Measurements from ENCODE around the gene ICE2. TPM values are rescaled to one million over a fixed set of nuclear protein-coding genes. Genes with fewer than 3 reads are reported as not detected.
A peak's percentile ranks its signal among the peaks of the same experiment; 100 is the strongest.

The ICE2 gene
- total RNA-seq, 1 donor from 2014 or later = 69.7 TPM

GRCh38 chr15:60509470-60509869 is 30.5 kb upstream of the ICE2 start:
- H3K9me3 Mint-ChIP-seq = no peaks in the 10 kb centered on the region
- no peaks in the 10 kb centered on the region for H3K27me3 Mint-ChIP-seq (ENCODE audit: low read depth)
- H3K27ac Mint-ChIP-seq (ENCODE audit: unreplicated experiment) = no peak overlapping the region
- H3K36me3 Mint-ChIP-seq (ENCODE audit: low read depth) = no peaks in the 10 kb centered on the region
- no peak overlapping the region for H3K4me3 Mint-ChIP-seq
- DNase-seq (ENCODE audit: low read depth, low spot score) = no peak
- peaks cover 12% of the 10 kb centered on the region for H3K4me1 Mint-ChIP-seq
- TF ChIP-seq, protein P1, sequence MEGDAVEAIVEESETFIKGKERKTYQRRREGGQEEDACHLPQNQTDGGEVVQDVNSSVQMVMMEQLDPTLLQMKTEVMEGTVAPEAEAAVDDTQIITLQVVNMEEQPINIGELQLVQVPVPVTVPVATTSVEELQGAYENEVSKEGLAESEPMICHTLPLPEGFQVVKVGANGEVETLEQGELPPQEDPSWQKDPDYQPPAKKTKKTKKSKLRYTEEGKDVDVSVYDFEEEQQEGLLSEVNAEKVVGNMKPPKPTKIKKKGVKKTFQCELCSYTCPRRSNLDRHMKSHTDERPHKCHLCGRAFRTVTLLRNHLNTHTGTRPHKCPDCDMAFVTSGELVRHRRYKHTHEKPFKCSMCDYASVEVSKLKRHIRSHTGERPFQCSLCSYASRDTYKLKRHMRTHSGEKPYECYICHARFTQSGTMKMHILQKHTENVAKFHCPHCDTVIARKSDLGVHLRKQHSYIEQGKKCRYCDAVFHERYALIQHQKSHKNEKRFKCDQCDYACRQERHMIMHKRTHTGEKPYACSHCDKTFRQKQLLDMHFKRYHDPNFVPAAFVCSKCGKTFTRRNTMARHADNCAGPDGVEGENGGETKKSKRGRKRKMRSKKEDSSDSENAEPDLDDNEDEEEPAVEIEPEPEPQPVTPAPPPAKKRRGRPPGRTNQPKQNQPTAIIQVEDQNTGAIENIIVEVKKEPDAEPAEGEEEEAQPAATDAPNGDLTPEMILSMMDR (conservative IDR thresholded peaks at IDR 0.05) = no peak

DNA sequence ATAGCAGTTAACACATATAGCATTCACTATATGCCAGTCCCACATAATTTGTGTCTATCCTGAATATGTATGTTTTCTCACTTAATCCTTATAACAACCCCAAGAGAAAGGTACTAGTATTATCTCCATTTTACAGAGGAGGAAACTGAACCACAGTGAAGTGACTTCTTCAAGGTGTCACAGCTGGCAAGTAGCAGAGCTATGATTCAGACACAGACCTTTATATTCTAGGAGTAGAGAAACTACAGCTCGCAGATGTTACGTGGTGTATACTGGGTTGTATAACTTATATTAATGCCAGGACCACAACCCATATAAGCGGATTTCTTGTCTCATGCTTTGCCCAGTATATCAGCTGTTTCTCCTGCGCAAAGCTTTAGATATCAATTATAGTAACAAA is 29.5 kb upstream of the ICE2 start:
- Mint-ChIP-seq H3K27ac (ENCODE audit: unreplicated experiment) (no peak overlapping the region), H3K4me1 (peaks cover 12% of the 10 kb centered on the region), H3K9me3 (no peaks in the 10 kb centered on the region), H3K36me3 (ENCODE audit: low read depth) (no peaks in the 10 kb centered on the region), H3K4me3 (no peak overlapping the region), H3K27me3 (ENCODE audit: low read depth) (no peaks in the 10 kb centered on the region)
- no peak for DNase-seq (ENCODE audit: low read depth, low spot score)
- TF ChIP-seq, protein P1 (conservative IDR thresholded peaks at IDR 0.05) = no peak

- H3K9me3 Mint-ChIP-seq = no peaks in the 10 kb centered on the region
Observed at GRCh38 chr15:60507596-60508424, 28.9 kb upstream of the ICE2 start.

GRCh38 chr15:60496853-60497252 is 17.9 kb upstream of the ICE2 start:
- H3K4me3 Mint-ChIP-seq = no peak overlapping the region
- no peaks in the 10 kb centered on the region for H3K36me3 Mint-ChIP-seq (ENCODE audit: low read depth)
- no peak overlapping the region for H3K27ac Mint-ChIP-seq (ENCODE audit: unreplicated experiment)
- no peaks in the 10 kb centered on the region for H3K9me3 Mint-ChIP-seq
- TF ChIP-seq, protein P1 (conservative IDR thresholded peaks at IDR 0.05) = no peak
- no peaks in the 10 kb centered on the region for H3K27me3 Mint-ChIP-seq (ENCODE audit: low read depth)
- no peak for DNase-seq (ENCODE audit: low read depth, low spot score)
- peaks cover 25% of the 10 kb centered on the region for H3K4me1 Mint-ChIP-seq

More at GRCh38 chr15:60507596-60508424, 28.9 kb upstream of the ICE2 start:
- peaks cover 12% of the 10 kb centered on the region for H3K4me1 Mint-ChIP-seq
- H3K36me3 Mint-ChIP-seq (ENCODE audit: low read depth) = no peaks in the 10 kb centered on the region
- no peak overlapping the region for H3K4me3 Mint-ChIP-seq
- no peaks in the 10 kb centered on the region for H3K27me3 Mint-ChIP-seq (ENCODE audit: low read depth)
- H3K27ac Mint-ChIP-seq (ENCODE audit: unreplicated experiment) = no peak overlapping the region
- DNase-seq (ENCODE audit: low read depth, low spot score) = peak; percentile 19
- TF ChIP-seq, protein P1 (conservative IDR thresholded peaks at IDR 0.05) = peak; percentile 93

DNA sequence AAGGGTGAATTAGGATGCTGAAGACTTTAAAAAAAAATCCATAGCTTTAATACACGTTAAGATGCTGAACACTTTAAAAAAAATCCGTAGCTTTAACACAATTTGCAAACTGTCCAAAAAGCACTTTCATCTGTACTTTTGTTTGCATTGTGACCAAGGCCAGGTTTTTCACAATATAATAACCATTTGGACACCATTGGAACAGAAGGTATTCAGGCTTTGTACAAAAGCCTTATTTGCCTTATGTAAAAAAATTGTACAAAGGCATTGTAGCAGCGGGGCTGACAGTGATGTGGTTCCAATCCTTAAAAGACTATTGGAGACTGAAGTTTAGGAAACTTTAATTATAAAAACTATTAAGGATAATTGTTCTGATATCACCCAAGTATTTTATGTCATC is 15.2 kb upstream of the ICE2 start:
- no peak for DNase-seq (ENCODE audit: low read depth, low spot score)
- H3K36me3 Mint-ChIP-seq (ENCODE audit: low read depth) = no peaks in the 10 kb centered on the region
- TF ChIP-seq, protein P1 (conservative IDR thresholded peaks at IDR 0.05) = no peak
- peaks cover 25% of the 10 kb centered on the region for H3K4me1 Mint-ChIP-seq
- H3K27me3 Mint-ChIP-seq (ENCODE audit: low read depth) = no peaks in the 10 kb centered on the region
- H3K9me3 Mint-ChIP-seq = no peaks in the 10 kb centered on the region
- no peak overlapping the region for H3K4me3 Mint-ChIP-seq
- no peak overlapping the region for H3K27ac Mint-ChIP-seq (ENCODE audit: unreplicated experiment)
